Nucleus accumbens (tissue), 56 donors: ENCODE measurements around the gene UNC50.

Experiments used
- DNase-seq, 56 donors: peaks; one replicate each; lab custom pipeline; 2025; lab: John Stamatoyannopoulos, UW

UNC50 gene

DNA sequence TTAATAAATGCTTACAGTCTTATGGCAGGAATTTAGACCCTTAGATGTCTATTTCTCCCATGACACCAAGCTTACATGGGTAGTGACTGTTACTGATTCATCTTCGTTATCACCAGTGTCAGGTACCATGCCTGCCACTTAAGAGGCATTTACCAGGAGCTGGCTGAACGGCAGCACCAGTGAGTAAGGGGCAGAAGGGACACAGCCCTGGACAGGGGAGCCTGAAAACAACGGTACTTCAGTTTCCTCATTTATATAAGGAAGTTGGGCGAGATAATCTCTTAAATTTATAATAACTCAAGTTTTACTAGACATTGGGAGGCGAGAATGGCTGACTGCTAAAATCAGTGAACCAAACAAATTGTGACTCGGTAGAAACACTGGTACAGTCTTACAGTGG is 1.3 kb upstream of the UNC50 start:
- no peak for DNase-seq

DNA sequence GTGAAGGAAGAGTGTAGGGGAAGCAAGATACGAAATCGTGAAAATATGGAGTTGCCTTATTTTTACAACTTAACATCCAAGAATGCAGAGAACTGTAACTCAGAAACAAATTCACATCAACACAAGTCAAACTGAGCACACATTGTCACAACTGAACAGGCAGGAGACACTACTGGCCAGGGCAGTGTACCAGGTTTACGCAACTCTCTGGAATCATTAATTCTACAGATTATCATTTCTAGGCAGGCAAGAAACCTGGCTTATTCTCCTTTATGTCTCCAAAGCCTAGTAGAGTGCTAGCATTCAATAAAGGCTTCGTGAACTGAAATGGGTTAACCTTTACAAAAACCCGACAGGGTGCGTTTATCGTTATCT is 661 bp upstream of the UNC50 start:
- DNase-seq = no peak

DNA sequence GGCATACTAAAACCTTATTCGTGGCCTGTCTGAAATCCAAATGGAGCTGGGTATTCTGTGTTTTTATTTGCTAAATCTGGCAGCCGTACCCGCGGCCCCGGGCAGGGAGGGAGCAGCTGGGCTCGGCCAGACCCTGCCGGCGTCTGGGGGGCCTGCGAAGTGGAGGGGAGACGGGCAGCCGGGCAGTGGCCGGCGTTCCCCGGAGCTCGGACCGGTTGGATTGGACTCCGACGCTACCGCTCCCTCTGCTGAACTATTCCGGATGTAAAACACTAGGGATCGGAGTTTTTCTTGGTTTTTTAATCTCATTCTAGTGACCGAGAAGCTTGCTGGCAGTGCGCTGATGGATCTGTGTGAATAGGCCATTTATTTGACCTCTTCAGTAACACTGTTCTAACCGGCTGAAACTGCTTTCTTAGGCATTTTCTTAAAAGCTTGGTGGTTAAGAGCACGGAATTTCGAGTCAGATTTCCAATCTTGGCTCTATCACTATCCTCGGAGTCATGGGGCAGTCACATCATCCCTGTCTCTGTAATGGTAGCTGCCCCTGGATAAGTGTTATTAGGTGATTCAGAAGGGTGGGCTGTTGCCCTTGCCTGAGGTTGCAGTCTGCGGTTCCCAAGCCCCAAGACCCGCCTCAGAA is 694 bp downstream of the UNC50 start:
- peak in 6 of 56 donors; percentile 26 to 59 (median 41) for DNase-seq

DNA sequence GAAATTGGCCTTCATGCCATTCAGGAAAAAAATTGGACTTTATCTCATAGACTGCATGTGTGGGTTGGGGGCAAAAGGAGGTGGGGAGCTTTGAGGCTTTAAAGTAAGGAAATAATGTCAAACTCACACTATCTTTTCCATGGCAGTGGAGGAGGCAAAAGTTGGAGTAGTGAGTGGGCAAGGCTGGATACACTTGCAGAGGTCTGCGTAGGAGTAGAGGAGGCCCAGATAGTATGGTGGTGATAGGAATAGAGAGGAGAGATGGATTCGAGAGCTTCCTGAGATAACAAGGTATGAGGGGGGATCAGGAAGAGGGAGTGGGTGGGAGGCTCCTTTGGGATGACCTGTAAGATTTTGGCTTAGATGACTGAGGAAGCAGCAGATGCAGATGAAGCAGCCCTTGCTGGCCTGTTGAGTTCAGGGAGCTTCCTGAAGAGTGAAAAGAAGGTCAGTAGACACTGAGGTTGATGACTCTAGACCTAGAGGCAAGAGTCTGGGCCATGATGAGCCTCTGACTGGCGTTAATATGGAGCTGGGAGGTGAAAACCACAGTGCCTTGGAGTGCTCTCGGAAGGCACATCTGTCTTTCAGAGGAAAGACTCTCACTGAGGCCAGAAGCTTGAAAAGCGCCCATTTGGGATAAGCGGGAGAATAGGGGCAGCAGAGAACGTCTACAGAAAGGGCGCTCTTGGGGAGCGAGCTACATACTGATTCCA is 5.8 kb downstream of the UNC50 start:
- no peak for DNase-seq

DNA sequence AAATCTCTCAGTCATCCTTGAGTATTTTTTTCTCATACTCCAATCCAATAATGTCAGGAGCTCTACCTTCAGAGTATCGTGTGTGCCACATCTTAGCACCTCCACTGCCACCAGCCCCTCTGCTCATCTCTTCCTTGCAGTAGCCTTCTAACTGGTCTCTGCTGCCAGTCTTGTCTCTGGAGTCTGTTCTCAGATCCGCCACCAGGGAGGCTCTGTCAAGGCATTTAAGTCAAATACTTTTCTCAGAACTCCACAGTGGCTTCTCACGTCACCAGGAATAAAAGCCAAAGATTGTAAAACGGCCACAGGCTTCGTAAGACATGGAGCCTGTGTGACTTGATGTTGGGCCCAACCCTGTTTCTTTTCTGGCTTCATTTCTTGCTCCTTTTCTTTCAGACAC is 7.1 kb downstream of the UNC50 start:
- DNase-seq = no peak

DNA sequence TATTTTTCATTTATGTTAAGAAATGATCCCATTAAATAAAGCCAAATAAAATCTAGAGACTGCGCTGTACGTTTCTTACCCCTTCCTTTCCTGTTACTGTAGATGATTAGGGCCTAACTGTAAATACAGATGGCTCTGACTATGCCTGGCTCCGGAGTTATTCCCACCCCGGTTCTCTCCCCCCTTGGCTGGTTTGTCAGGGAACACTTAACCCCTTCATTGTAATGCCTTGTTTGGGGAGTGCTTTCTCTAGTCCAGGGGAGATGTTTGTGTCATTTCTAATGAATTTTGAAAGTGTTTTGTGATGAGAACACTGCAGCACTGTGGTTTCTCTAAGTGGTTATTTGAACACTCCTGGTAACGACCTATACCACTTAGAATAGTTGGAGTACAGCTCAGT is 8.8 kb downstream of the UNC50 start:
- DNase-seq = no peak

DNA sequence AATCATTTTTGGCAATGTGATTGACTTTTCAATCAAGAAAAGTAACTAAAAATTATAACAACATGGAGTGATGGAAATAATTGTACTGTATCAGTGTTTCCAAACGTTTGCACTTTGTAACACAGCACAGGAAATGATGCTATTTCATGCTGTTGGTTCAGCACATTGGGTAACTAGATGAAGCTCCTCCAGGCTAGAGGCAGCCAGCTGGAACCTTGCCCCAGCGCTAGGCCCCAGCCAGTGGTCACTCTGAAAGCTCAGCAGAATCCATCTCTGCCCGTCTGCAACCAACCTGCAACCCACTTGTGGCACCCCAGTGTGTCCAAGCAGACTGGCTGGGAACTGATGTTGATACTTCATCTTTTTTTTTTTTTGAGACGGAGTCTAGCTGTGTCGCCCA is 15.3 kb downstream of the UNC50 start:
- peak in 4 of 56 donors; percentile 5 to 13 (median 8) for DNase-seq

DNA sequence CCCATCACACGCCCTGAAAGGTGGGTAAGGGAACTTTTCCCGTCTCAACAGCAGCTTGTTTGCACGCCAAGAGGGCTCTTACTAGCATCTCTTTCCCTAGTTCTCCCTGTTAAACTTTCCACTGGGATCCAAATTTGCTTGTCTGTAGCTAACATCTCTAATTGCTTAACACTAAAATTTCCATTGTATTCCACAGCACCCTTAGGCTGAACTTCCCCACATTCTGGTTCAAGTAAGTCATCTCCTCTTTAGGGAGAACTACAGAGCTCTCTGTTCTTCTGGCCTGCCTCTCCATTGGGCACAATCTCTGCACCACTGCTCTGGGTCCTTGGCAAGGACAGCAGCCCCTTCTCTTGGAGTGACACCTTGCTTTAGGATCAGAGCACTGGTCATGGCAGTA is 24.0 kb downstream of the UNC50 start:
- no peak for DNase-seq

DNA sequence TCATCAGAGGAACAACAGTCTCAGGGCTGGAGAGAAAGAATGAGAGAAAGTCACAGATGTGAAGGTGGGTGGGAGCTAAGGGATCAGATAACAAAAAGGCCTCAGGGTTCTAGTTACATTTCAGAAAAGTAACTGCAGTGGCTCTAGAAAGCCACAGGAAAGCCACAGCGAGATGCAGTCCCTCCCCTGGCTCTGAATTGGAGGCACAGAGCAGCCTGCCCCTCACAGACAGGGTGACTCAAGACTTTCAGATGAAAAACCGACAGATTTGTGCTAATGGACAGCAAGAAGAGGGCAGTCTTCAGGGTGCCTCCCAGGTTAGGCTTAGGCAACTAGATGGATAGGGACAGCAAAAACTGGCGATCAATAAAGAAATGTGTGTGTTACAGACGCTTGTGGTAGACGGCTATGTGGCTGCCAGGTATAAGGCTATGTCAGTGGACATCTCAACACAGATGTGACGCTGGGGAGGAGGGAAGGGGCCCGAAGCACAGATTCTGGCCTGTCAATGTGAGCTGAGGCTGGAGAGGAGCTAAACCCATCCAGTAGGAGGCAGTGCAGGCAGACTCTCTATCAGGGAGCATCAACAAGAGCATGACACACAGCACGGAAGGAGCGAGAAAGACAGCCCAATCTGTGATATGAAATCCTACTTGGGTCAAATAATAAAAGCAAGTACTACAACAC is 26.2 kb downstream of the UNC50 start:
- DNase-seq = no peak

DNA sequence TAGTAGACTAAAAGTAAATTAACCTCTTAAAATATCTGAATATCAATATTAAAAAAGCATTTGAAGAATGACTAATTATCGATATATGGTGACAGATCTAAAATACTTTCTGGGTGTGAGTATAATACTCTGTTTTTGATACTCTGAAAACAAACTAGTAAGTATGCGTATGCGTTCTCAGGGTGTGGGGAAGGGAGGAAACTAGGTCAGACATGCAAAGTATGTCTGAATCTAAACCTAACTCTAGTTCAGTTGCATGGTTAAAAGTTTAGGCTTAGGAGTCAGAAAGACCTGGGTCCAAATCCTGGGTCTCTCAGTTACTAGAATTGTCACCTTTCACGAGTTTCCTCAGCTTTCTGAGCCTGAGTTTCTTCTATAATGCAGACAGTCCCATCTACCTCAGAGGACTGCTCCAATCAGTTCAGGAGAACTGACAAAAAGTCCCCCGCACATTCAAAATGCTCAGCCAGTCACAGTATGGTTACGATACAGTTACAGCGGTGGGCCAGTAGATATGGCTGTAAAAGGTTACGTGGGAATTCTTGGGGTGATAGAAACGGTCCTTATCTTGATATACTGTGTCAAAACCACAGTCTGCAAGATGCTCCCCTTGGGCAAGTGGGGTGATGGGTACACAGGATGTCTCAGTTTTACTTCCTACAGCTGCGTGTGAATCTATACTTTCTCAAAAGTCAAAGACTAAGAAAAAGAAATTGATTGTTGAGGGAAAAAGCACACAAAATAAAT is 29.2 kb downstream of the UNC50 start:
- DNase-seq = no peak

DNA sequence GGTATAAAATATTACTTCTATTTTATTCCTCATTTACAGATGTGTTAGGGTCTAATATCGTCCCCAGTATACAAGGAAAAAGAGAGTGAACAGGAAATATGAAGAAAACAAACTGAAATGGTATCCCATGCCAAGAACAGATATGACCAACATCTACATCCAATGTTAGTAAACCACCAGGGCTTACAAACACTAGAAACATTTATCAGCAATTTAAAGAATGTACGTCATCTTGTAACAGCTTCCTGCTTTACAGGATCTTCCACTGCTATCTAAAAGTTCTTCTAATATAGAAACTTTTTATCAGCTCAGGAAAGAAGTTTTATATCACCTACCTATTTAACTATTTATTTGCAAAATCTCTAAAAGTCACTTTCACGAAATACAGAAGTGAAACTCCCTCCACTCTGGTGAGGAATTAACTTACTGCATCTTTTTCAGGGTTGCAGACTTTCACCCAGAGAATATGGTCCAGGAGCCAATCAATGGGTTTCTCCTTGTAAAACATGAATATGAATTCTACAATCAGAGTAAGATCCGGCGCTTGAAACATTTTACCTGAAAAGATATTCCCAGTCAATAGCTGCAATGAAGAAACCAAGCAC is 35.2 kb downstream of the UNC50 start:
- no peak for DNase-seq

DNA sequence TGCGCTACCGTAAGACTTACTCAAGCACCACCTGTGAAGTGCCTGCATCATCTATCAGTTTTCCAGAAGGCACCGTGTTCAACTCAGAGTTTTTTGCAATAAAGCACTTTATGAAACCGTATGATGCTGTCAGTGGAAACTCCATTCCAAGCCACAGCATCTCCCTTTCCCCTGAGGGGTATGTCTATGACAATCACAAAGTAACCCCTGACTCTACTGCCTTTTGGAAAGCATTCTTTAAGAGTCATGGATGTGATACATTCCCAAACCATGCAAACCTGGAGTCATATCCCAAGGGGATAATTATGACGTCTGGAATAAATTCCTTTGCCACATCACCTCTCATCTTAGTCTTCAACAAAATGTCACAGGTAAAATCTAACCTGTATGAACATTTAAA is 39.2 kb downstream of the UNC50 start:
- no peak for DNase-seq

DNA sequence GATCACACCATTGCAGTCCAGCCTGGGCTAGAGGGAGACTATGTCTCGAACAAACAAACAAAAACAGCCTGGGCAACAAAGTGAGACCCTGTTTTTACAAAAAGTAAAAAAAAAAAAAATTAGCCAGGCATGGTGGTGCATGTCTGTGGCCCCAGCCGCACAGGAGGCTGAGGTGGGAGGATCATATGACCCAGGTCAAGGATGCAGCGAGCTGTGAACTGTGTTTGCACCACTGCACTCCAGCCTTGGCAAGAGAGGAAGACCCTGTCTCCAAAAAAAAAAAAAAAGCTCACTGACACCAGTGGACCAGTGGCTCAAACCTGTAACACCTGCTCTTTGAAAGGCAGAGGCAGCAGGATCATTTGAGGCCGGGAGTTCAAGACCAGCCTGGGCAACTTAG is 40.1 kb downstream of the UNC50 start:
- DNase-seq = no peak

DNA sequence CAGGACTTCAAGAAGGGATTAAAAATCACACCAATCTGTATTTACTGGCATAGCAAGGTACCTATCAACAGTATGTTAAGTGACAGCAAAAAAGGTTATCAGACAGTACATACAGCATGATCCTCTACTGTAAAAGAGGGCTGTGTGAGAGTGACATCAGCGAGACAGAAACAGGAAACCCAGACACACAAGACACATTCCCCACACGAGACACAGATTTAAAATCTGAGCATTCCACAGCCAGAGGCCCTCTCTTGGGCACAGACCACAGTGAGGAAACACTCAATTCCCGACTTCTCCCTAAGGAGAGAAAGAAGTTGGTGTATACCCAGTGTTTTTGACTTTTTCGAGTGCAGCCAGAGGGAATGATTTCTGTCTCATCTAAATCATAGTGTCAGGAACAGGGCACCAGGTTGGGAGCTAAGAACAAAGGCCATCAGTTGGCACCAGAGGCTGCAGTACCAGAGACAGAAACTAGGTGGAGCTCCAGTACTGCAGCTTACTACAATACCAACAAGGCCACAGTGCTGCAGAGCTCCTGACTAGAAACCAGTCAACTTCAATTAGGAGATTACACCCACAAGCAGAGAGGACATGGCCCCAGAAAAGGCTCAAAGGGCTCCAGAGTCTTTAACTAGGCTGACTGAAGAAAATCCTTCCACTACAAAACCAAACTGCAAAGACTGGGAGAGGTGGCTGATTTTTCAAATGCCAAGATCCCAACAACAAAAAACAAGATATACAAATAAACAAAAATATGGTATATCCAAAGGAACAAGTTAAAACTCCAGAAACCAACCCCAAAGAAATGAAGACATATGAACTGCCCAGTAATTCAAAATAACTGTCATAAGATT is 41.0 kb downstream of the UNC50 start:
- peak in 54 of 56 donors; percentile 5 to 91 (median 70) for DNase-seq

DNA sequence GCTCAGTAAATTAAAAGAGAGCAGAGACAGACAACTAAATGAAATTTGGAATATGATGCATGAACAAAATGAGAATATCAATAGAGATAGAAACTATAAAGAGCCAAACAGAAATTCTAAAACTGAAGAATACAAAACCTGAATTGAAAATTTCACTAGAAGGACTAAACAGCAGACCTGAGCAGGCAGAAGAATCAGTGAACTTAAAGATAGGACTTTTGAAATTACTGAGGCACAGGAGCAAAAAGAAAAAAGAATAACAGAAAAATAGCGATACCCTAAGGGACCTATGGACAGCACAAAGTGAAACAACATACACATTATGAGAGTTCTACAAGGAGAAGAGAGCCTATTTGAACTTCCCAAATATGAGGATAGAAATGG is 41.6 kb downstream of the UNC50 start:
- no peak for DNase-seq

DNA sequence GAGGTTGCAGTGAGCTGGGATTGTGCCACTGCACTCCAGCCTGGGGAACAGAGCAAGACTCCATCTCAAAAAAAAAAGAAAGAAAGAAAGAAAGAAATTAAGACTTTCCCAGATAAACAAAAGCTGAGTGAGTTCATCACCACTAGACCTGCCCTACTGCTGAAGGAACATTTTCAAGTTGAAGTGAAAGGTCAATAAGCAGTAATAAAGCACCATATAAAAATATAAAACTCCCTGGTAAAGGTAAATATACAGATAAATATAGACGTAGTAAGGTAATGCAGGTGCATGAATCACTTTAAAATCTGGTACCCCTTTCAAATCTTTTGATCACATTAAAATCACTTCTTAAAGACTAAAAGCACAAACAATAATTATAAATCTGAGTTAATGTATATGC is 42.6 kb downstream of the UNC50 start:
- no peak for DNase-seq

DNA sequence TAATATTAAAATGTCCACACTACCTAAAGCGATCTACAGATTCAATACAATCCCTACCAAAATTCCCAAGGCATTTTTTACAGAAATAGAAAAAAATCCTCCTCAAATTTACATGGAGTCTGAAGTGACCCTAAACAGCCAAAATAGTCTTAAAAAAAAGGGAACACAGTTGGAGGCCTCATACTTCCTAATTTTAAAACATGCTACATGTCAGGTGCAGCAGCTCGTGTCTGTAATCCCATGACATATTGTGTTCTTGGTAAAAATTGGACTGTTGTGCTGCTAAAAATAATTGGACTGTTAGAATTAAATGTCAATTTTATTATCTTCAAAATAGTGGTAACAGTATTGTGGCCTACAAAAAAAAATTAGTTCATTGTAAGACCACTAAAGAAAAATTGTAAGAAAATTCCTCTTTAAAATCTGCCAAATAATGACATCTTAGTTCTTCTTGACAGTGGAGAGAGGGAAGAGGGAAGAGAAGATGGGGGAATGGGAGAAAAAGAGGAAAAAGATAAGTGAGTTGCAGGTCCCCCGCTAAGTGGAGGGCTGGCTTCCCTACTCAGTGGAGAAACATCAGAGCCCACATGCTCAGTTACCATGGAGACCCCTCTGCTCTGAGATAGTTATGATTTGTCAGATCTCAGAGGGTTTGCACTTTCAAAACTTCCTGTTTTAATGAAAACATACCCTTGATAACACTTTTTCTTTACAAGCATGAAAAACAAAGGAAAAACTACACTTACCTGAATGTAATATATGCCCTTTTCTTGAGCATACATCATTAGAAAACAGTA is 46.5 kb downstream of the UNC50 start:
- DNase-seq = peak in 1 of 56 donors; percentile 5

DNA sequence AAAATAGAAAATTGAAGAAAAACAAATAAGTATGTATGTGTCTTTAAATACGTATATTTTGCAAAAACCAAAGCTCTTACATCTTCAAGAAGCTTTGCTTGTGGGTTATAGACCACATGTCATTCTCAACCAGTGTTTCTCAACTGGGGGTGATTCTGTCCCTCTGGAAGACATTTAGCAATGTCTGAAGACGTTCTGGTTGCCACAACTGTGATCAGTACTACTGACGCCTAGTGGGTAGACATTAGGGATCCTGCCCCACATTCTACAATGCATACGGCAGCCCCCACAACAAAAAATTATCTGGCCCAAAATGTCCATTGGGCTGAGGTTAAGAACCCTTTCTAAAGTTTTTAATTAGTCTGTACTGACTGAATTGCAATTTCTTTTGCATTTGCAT is 48.4 kb downstream of the UNC50 start:
- no peak for DNase-seq
